Endometrium (tissue), 2 donors: Measurements from ENCODE around the gene PIK3AP1.
"Not testable (repeated sequence)": the region's sequence is repeated elsewhere in the genome, so short reads cannot be mapped to it uniquely, and the experiment has no call there.

Source experiments
- FAIRE-seq: peaks from 2 replicates; lab custom pipeline; 2012; peaks lifted over from hg19 to GRCh38; lab: Jason Lieb, UNC
- donor health status: control.
- donor health status: control.

PIK3AP1 gene

DNA sequence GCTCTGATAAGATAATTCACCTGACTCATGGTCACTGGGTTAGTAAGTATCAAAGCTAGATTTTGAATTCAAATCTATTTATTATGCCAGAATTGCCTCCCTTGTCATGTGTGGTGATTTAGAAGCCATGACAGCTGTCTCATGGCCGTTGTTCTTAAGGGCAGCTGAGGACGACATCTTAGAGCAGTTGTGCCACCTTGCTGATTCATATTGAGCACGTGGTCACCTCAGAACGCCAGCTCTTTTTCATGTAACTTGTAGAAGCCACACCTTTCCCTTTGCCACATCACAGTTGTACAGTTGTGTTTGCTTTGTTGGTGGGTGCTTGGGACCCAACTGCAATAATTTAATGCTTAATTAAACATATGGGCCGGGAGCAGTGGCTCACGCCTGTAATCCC lies 4.3 kb upstream of the PIK3AP1 start:
- no peak for FAIRE-seq

DNA sequence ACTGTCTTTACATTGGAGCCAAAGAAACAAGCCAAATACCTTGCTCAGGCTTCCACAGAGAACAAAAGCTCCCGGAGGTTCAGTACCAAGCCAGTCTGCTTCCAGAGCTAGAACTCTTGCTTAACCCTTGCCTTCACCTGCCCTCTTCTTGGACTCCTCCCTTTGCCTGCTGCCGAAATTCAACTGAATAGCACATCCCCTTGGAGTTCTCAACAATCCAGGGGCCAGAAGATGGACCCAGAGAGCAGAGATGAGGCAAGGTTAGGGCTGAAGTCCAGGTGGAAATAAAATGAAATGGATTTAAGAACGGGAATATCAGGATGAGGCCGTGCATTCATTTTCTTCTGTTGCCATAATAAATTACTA lies 876 bp upstream of the PIK3AP1 start:
- FAIRE-seq = no peak

DNA sequence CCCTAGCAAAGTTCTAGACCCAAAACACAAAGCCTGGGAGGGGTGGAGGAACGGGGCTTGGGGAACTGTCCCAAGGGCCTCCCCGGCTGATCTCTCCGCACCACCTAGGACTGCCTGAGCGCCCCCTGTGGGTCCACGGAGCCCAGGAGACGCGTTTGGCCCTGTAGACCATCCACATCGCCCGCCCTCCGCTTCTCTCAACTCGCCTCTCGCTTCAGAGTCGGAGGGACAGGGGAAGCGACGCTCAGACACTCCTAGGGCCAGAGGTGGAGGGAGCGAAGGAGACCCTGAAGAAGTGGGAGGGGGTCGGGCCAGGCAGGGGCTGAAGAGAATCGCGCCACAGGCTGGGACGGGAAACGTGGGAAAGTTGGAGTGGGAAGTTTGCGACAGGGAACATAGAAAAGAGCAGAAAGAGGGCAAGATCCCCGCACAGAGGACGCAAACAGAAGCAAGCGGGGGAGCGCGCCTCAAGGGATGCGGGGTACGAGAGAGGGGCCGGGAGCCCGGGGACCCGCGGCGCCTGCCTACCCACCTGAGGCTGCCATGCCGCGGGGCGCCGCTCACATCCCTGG lies 378 bp downstream of the PIK3AP1 start:
- FAIRE-seq = no peak

DNA sequence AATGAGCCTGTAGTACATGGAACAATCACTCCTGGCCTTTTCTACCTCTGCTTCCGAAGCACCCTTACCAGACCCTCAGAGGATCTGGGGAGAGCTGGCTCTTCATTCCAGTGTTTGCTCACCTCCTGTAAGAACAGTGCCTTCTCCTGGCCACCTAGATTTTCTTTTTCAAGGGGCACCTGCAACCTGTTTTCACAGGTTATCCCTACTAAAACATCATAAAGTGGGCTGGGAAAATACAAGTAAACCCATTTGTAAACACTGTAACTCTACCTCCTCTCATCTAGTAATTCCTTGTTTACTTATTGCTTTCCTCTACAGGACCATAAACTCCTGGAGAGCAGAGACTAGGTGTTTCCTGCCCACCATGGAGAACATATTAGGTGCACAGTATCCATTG lies 1.1 kb downstream of the PIK3AP1 start:
- no peak for FAIRE-seq

DNA sequence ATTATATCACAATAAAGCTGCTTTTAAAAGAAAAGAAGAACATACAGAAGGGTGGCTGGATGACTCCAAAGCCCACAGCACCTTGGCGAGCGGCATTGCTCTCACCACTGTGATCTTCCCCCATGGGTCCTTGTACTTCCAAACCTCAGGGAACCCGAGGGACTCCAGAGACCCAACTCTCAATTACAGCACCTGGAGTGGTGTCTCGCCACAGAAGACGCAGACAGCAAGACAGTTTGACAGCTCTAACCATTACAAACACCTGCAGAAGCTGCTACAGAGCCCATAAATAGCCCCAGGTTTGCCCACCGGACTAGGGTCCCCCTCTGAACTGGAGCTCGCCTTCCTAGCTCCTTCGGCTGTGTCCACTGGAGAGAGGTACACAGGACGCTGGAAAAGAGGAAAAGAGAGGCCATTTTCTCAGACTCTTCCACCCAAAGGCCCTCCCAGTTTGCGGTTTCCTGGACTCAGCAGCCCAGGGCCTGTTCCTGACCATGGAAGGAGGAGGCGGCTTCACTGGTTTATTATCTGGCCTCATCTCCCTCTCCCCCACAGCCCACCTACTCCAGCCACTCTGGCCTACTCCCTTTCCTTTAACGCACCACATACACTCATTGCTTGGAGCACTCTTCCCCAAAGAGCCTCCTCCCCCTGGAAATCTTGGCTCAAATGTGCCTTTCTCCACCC lies 1.9 kb downstream of the PIK3AP1 start:
- FAIRE-seq = no peak

DNA sequence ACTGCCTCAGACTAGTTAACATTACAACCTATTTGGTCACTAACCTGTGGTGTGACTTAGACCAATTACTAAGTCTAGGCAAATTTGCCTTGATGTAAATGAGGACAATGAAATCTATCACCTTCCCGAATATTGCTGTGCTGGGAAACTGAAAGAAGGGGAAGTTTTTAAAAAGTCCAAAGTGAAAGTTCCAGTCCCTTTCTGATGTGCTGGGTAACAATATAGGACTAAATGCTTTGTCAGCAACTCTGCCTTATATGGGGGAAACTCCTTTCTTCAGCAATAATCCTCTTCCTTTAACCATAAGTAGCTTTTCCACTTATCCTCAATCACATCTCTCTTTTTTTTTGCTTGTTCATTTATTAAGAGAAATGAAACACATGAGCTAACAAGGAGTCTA lies 3.9 kb downstream of the PIK3AP1 start:
- no peak for FAIRE-seq

DNA sequence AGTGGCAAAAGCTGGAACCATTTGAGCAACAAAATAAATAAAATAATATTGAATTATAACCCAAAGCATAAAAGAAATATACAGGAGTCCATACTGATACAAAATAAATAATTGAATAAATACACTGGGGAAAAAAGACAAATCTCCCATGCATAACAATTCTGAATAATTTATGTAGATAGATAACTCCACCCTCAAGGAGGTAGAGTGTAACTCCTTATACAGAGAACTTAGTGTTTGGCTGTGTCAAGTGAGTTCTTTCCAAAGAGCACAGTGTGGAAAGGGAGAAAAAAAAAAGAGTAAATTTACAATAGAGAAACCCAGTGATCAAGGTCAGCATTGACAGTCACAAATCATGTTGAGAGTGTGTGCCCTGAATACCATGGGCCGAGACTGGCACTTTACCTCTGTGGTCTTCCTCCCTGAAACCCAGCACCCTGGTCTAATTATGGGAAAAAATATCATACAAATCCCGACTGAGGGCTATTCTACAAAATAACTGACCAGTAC lies 5.5 kb downstream of the PIK3AP1 start:
- no peak for FAIRE-seq

DNA sequence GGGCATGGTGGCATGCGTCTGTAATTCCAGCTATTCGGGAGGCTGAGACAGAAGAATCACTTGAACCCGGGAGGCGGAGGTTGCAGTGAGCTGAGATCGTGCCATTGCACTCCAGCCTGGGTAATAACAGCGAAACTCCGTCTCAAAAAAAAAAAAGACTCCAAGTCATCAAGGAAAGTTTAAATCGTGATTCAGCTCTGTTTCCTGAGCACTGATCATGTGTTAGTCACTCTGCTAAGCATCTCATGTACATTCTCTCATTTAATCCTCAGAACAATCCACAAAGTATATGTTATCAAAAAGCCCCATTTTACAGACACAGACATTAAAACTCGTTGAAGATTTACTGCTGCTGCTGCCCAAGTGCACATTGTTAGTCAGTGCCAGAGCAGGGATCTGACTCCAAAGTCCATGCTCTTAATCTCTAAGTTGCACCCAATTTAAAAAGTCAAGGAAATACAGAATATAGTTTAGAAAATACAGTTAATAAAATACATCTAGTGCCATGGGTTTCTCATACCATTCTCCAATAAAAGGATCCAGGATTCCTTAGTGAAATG lies 6.2 kb downstream of the PIK3AP1 start:
- FAIRE-seq = no peak

DNA sequence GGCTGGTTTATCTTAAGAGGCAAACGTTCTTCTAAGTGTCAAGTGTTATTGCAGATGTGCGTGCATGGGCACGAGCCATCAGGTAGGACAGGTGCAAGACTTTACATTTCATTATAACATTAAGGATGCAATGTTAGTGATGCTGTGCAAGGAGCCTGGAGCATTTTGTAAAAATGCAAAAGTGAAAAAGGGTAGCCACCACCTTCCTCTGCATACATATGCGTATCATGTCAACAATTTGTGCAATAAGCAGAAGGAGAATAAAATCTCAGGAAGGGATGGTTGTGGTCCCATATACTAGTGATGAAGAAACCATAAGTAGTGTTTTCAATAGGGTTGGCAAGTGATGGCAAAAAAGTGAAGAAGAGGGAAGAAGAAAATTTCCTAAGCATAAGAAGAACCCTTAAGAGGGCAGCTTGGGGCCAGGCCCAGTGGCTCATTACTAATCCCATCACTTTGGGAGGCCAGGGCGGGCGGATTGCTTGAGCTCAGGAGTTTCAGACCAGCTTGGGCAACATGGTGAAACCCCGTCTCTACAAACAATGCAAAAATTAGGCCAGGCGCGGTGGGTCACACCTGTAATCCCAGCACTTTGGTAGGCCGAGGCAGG lies 7.5 kb downstream of the PIK3AP1 start:
- no peak for FAIRE-seq

DNA sequence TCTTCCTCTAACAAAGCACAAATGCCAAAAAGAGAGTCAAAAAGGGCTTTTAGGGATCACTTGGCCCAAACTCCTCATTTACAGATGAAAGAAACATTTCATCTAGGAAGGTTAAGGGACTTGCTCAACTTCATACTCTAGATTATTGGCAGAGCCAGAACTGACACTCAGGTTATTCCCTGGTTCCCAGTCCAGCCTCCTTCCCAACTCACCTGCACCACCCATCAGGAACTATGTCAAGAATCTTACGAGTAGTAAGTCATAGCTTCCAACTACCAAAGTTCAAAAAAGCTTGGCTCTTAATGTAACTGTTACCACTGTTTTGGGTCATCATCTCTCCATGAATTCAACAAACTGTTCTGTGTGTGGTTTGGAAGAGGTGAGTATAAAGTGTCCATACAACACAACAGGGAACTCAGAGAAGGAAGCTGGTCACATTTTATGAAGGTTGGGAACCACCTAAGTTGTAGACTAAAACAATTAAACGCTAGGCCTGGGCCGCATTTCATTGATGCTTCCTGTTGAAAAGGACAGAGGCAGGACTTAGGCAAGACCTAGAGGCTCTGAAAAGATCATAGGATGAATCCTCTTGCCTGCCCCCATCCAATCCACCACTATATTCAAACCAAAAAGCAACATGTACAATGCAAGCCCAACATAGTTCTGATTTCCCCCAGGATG lies 9.1 kb downstream of the PIK3AP1 start:
- FAIRE-seq = no peak

DNA sequence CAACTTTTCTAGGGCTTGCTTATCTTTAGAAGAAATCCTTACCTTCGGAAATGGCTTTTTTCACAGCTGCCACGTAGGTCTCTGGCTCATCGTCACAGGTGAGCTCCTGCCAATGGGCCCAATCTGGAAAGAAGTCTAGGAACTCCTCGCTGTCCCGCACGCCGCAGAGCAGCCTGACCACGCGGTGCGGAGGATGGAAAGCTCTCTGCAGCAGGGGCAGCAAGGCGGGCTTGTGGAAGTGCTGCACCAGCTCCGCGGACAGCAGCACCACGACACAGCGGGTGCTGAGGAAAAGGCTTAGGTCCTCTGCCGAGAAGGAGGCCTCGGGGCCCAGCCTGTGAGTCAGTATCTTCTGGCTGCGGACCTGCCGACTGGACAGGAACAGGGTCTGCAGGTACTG lies 10.8 kb downstream of the PIK3AP1 start:
- FAIRE-seq = no peak

DNA sequence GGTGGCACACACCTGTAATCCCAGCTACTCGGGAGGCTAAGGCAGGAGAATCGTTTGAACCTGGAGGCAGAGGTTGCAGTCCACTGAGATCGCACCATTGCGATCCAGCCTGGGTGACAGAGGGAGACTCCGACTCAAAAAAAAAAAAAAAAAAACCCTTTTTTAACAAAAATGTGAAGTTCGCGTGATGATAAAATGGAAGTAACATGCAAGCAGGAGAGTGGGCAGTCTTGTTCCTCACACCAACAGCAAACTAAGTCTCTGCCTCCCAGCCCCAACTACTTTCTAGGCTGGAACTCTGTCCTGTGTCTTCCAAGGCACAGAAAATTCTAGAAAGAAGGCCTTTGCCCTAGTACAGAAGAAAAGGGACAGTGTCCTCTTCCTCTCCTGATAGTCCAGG lies 11.3 kb downstream of the PIK3AP1 start:
- FAIRE-seq = no peak

DNA sequence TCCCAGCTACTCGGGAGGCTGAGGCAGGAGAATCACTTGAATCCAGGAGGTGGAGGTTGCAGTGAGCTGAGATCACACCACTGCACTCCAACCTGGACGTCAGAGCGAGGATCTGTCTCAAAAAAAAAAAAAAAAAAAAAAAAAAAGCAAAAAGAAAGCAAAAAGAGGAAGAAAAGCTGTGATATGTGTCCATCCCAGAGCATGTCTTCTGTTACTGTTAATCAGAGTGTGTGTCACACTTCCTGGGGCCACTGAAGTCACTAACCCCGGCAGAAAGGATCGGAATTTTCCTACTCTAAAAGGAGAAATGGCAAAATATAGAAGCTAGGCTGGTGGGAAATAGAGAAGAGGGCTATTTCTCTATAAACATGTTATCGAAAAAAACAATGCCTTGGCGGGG lies 11.9 kb downstream of the PIK3AP1 start:
- FAIRE-seq = no peak

DNA sequence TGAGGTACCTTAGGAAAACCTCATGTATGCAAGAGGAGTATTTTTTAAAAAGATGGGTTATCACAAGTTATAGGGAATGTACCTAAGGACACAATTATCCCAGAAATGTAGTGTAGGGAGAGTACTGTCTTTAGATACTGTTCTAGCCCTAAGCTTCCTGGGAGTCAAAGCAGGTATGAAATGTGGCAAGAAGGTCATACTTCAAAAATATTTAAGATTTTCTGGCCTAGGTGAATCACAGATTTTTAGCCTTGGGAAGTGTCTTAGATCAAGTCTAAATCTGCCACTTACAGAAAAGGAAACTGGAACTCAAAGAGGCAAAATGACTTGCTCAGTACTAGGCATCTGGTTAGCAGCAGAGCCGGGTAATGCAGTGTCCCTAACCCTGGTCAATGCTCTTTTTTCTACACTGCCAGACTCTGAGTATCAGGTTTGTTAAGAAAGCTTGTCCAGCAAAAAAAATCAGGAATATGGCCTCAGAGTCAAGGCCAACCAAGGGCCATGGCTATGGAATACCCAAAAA lies 13.9 kb downstream of the PIK3AP1 start:
- no peak for FAIRE-seq

DNA sequence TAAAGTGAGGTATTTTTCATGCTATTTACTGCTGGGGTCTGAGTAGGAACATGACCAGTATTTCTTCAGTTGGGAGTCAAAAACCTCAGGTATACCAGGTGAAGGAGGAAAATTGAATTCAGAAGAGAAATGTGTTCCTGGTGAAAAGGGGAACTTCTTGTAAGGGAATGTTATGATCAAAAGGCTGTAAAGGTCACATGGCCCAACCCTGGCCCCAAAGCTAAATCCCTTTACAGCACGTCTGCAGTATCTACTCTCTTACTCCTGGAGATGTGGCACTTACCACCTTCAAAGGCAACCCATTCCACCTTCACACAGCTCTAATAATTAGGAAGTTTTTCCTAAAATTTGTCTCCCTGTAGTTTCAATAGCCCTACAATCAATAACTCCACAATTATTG lies 15.2 kb downstream of the PIK3AP1 start:
- no peak for FAIRE-seq

DNA sequence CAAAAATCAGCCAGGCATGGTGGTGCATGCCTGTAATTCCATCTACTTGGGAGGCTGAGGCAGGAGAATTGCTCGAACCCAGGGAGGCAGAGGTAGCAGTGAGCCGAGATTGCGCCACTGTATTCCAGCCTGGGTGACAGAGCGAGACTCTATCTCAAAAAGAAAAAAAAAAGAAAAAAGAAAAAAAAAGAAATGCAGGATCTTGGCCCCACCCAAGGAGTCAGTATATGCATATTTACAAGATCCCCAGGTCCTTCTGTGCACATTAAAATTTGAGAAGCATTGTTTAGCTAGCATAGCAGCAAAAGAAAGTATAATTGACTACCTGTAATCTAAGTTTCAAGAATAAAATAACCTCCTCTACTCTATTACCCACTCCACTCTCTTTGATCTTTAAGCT lies 15.8 kb downstream of the PIK3AP1 start:
- no peak for FAIRE-seq

DNA sequence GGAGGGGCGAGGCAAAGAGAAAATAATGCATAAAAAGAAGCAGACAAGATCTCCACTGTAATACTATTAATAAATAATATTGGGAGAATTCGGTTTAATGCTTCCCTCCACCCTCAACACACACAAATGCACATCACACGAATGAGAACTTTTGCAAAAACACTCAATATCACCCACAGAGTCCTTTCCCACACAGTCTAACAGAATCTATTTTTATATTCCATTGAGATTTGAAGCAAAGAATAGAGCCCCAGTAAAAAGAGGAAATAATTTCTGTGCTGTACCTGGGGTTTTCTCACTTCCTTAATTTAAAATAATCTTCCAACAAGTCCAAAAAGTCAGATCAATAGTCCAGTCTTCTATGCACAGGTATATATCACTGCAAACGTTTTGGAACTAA lies 17.0 kb downstream of the PIK3AP1 start:
- FAIRE-seq = no peak

DNA sequence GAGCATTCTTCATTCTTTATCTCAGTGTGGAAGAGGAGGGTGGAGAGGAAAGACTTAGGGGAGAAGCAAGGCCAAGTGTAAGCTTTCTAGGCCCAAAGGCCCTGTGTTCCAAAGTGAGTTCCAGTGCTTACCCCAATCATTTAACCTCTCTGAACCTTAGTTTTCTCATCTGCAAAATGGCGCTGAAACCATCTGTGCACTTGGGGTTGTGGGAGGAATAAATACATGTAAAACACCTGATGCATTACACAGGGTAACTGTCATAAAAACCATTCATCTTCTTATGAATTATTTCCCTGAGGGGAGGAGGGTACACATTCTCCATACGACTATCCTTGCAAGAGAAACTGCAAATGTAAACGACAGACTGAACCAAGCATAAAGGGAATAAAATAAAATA lies 19.0 kb downstream of the PIK3AP1 start:
- no peak for FAIRE-seq

DNA sequence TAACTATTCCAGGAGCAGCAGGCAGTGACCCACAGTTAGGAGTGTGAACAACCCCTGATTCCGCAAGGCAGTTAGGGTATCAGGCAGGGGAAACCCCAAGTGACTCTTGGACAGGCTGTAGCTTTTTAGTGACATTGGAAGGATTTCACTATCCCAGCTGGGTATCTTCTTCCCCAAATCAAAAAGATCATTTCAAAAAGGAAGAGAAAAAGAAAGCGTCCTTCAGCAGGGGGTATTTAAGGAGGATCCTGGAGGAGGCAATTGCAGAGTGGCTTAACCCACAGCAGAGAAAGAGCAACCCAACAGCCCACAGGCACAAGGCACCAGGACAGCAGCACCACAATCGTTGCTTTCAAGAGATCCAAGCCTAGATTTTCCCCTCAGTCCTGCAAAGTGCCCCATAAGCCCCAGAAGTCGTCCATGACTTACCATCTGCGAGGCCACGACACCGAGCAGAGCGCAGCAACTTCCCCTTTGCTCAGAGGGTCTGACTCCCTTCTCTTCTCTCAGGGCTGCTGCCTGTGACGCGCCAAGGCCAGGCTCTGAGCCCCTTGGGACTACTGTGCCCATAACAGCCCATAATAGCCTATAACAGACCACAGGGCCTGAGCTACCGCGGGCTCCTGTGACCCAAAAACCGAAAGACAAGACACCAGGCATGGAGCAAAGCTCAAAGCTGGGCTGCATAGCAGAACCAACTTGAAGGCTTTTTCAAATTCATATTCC lies 19.8 kb downstream of the PIK3AP1 start:
- FAIRE-seq = no peak

DNA sequence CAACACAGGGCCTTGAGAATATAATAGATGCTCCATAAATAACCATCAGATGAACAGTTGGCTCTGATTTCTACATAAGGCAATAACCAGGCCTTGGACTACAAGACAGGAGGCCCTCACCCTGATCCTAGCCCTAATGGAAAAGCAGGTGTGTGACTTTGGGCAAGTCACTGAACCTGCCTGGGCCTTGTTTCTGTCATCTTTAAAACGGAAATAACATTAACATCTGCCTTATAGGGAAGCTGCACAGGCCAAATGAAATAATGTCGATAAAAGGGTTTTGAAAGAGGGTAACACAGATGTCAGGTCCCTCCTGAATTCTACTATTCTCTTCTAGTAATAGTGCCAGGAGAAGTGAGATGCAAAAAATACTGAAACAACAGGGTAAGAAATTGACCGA lies 20.7 kb downstream of the PIK3AP1 start:
- FAIRE-seq = no peak

DNA sequence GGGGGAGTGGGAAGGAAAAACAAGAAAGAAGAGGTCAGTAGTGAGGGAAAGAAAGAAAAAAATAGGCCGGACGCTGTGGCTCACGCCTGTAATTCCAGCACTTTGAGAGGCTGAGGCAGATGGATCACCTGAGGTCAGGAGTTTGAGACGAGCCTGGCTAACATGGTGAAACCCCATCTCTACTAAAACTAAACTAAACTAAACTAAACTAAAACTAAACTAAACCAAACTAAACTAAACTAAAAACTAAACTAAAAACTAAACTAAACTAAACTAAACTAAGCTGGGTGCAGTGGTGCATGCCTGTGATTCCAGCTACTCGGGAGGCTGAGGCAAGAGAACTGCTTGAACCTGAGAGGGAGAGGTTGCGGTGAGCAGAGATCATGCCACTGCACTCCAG lies 22.0 kb downstream of the PIK3AP1 start:
- FAIRE-seq = not testable (repeated sequence)

DNA sequence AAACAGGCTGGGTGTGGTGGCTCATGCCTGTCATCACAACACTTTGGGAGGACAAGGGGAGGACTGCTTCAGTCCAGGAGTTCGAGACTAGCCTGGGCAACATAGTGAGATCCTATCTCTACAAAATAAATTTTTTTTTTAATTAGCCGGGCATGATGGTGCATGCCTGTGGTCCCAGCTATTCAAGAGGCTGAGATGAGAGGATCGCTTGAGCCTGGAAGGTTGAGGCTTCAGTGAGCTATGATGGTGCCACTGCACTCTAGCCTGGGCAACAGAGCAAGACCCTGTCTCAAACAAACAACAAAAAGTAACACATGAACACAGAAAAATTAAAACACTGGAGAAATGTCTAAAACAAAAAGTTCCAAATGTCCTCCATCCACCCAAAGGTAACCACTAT lies 22.9 kb downstream of the PIK3AP1 start:
- no peak for FAIRE-seq
